Measurements from ENCODE around the gene SEMA5A. TPM values are rescaled to one million over a fixed set of nuclear protein-coding genes. Genes with fewer than 3 reads are reported as not detected.

Gene SEMA5A
- polyA plus RNA-seq, 1 donor (not counting 4 experiments of a cell fraction or from before 2014, with no cell fraction given): 0.16 TPM

GRCh38 chr5:9479990-9480389 lies 65.9 kb downstream of the SEMA5A start:
- peaks cover 3% of the 10 kb centered on the region for H3K9me3 ChIP-seq (ENCODE audit: control insufficient read depth, low read depth, low read length)
- no peaks in the 10 kb centered on the region for H3K9me1 ChIP-seq (ENCODE audit: control insufficient read depth, extremely low read depth, insufficient read depth, low read length)
- dilution Hi-C loops (cut with MboI; ENCODE audit: extremely low pct_ligation_motif_present, low sequenced_read_pairs): loop anchor here (25.0 kb wide), 1 partner anchor 118 kb away; no protein-coding TSS in a partner anchor
- FAIRE-seq (no peak), DNase-seq (ENCODE audit: low read depth, low spot score) (no peak)
- H3K4me2 ChIP-seq (ENCODE audit: control insufficient read depth, extremely low read depth, insufficient read depth, low read depth, low read length): no peak overlapping the region
- no peaks in the 10 kb centered on the region for H3K27me3 ChIP-seq (ENCODE audit: control insufficient read depth, extremely low read depth, insufficient read depth, low read length)
- H2AFZ ChIP-seq (ENCODE audit: control insufficient read depth, low read length): no peak overlapping the region
- H3K27ac ChIP-seq (ENCODE audit: control insufficient read depth, insufficient read depth, low read length): no peak overlapping the region
- no peak for TF ChIP-seq EZH2 (IDR thresholded peaks at IDR 0.05; ENCODE audit: low read length)
- TF ChIP-seq CTCF (optimal IDR thresholded peaks at IDR 0.05 in 1 of 3, IDR thresholded peaks at IDR 0.05 in 1 of 3, conservative IDR thresholded peaks at IDR 0.05 in 1 of 3; ENCODE audit: extremely low read depth in 1 of 3, insufficient read depth in 2 of 3, low read length in 3 of 3): no peak
- H3K4me1 ChIP-seq (ENCODE audit: control insufficient read depth, extremely low read depth, insufficient read depth, low read length): peaks cover 7% of the 10 kb centered on the region
- no peaks in the 10 kb centered on the region for H3K36me3 ChIP-seq (ENCODE audit: control insufficient read depth in 2 of 2, extremely low read depth in 1 of 2, insufficient read depth in 2 of 2, low read length in 2 of 2)
- H3K79me2 ChIP-seq (ENCODE audit: control insufficient read depth, insufficient read depth, low read length): no peaks in the 10 kb centered on the region
- no peaks in the 10 kb centered on the region for H4K20me1 ChIP-seq (ENCODE audit: control insufficient read depth, extremely low read depth, insufficient read depth, low read length)
- no peak overlapping the region for H3K9ac ChIP-seq (ENCODE audit: control insufficient read depth, extremely low read depth, insufficient read depth, low read length)
- no peak overlapping the region for H3K4me3 ChIP-seq (ENCODE audit: control insufficient read depth in 2 of 3, extremely low read depth in 1 of 3, insufficient read depth in 2 of 3, low read depth in 1 of 3, low read length in 3 of 3)

GRCh38 chr5:9479361-9479760 lies 66.5 kb downstream of the SEMA5A start:
- no peak overlapping the region for H3K4me2 ChIP-seq (ENCODE audit: control insufficient read depth, extremely low read depth, insufficient read depth, low read depth, low read length)
- no peak for DNase-seq (ENCODE audit: low read depth, low spot score)

More at GRCh38 chr5:9479361-9479760, 66.5 kb downstream of the SEMA5A start:
- Histone ChIP-seq H3K9ac (ENCODE audit: control insufficient read depth, extremely low read depth, insufficient read depth, low read length) (no peak overlapping the region), H3K79me2 (ENCODE audit: control insufficient read depth, insufficient read depth, low read length) (no peaks in the 10 kb centered on the region), H3K9me3 (ENCODE audit: control insufficient read depth, low read depth, low read length) (peaks cover 3% of the 10 kb centered on the region), H2AFZ (ENCODE audit: control insufficient read depth, low read length) (no peak overlapping the region), H3K9me1 (ENCODE audit: control insufficient read depth, extremely low read depth, insufficient read depth, low read length) (no peaks in the 10 kb centered on the region), H3K36me3 (ENCODE audit: control insufficient read depth in 2 of 2, extremely low read depth in 1 of 2, insufficient read depth in 2 of 2, low read length in 2 of 2) (no peaks in the 10 kb centered on the region), H3K27me3 (ENCODE audit: control insufficient read depth, extremely low read depth, insufficient read depth, low read length) (no peaks in the 10 kb centered on the region), H3K27ac (ENCODE audit: control insufficient read depth, insufficient read depth, low read length) (no peak overlapping the region), H4K20me1 (ENCODE audit: control insufficient read depth, extremely low read depth, insufficient read depth, low read length) (no peaks in the 10 kb centered on the region), H3K4me1 (ENCODE audit: control insufficient read depth, extremely low read depth, insufficient read depth, low read length) (peaks cover 7% of the 10 kb centered on the region), H3K4me3 (ENCODE audit: control insufficient read depth in 2 of 3, extremely low read depth in 1 of 3, insufficient read depth in 2 of 3, low read depth in 1 of 3, low read length in 3 of 3) (no peak overlapping the region)
- no peak for FAIRE-seq
- TF ChIP-seq CTCF (optimal IDR thresholded peaks at IDR 0.05 in 1 of 3, IDR thresholded peaks at IDR 0.05 in 1 of 3, conservative IDR thresholded peaks at IDR 0.05 in 1 of 3; ENCODE audit: extremely low read depth in 1 of 3, insufficient read depth in 2 of 3, low read length in 3 of 3): no peak
- dilution Hi-C loops (cut with MboI; ENCODE audit: extremely low pct_ligation_motif_present, low sequenced_read_pairs): loop anchor here (25.0 kb wide), 1 partner anchor 117 kb away; no protein-coding TSS in a partner anchor

All from keratinocyte (primary cell).